Brain pericyte (primary cell): ENCODE data around the gene MROH2B.
A peak's percentile ranks its signal among the peaks of the same experiment; 100 is the strongest.

Experiments used
- DNase-seq: peaks from one replicate; pipeline ENCODE4 v3.0.0-alpha.2; 2012; ENCODE audit warnings: low read depth, low spot score

The MROH2B gene

GRCh38 chr5:41071242-41071641 is at the start of gene MROH2B:
TSS of gene MROH2B (minus strand) at chr5:41071342. CDS start at chr5:41070852, 490 bp downstream.
- DNase-seq: no peak

- no peak for DNase-seq
These were observed 49.5 kb upstream of the MROH2B start for GRCh38 chr5:41120600-41120999.

DNA sequence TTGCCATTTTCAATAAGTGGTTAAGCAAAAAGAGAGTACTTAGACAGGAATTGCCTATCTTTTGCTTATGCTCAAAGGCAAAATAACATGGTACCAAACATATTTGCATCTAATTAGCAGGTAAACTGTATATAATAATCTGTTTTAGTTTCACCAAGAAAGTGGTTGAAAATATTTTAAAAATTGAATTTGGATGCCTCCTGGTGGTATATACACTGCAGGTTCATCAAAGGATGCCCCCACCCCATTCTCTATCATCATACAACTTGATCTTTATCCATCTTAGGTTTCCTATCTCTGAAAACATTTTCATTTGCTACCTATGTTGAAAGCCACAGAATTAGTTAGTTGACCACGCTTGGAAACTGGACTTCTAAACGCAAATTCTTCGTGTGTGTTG is 47.0 kb upstream of the MROH2B start:
- DNase-seq: no peak

- peak; percentile 2 for DNase-seq
These were observed 44.1 kb upstream of the MROH2B start for GRCh38 chr5:41115281-41115680.

- DNase-seq: no peak
These were observed 41.6 kb upstream of the MROH2B start for GRCh38 chr5:41112486-41113455.

GRCh38 chr5:41109186-41109585 is 38.0 kb upstream of the MROH2B start:
- no peak for DNase-seq

- no peak for DNase-seq
These were observed 31.2 kb upstream of the MROH2B start for GRCh38 chr5:41102341-41102740.

GRCh38 chr5:41097642-41098041 is 26.5 kb upstream of the MROH2B start:
- no peak for DNase-seq

DNA sequence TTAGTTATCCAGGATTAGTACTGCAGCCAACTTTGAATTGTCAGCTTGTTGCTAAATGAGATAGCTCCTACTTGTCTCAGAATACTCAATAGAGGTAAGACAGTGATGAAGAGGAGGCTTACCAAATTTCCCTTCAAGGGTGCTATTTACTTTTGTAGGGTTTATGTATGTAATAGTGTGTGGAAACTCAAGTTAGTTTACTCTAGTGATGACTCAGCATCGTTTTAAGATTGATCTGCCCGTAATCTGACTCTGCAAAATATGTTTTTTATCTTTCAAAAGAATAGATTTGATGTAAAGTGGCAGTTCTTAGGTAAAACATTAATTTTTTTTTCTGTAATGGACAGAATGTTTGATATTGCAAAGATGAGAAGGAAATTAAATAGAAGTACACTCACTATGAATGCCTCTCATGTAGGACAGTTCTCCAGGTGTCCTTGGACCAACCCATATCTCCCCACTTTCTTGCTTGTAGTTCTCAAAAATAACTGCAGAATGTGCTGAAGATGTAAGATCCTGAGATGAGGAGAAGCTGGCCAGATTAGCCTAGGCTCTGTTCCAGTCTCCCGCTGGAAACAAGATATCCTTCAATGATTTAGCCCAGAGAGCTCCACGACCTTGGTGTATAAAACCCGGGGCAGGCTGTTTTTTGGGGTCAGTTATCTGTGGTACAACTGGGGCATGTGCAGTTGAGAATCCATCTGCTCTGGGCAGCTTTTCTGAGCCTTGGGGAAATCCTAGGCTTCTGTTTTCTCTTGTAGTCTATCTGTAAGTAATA is 24.4 kb upstream of the MROH2B start:
- no peak for DNase-seq

GRCh38 chr5:41094871-41095270 is 23.7 kb upstream of the MROH2B start:
- no peak for DNase-seq

- no peak for DNase-seq
These were observed 22.7 kb upstream of the MROH2B start for GRCh38 chr5:41093803-41094202.

DNA sequence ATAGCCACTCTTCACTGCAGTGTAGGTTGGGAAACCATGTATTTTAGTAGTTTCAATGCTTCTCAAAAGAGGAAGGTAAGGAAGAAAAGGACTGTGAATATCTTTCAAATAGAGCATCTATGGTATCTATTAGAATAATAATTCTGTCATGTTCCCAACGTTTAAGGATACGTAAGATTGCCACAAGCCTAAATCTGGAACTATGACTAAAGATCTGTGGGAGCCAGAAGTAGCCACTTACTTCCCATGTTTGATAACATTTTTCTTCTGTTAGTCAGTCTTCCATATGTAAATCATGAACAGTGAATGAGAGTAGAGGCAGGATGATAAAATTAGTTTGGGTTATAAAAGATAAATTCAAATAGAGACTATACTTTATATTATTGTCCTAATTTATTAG is 16.3 kb upstream of the MROH2B start:
- no peak for DNase-seq

- DNase-seq: no peak
These were observed 12.2 kb upstream of the MROH2B start for GRCh38 chr5:41083306-41083705.

- no peak for DNase-seq
These were observed 833 bp upstream of the MROH2B start for GRCh38 chr5:41071975-41072374.

GRCh38 chr5:41067714-41068568 is 3.2 kb downstream of the MROH2B start:
- DNase-seq: no peak

- DNase-seq: no peak
These were observed 5.3 kb downstream of the MROH2B start for GRCh38 chr5:41065691-41066335.

- no peak for DNase-seq
These were observed 13.2 kb downstream of the MROH2B start for GRCh38 chr5:41057940-41058339.

- no peak for DNase-seq
These were observed 13.9 kb downstream of the MROH2B start for GRCh38 chr5:41057231-41057630.

GRCh38 chr5:41048986-41049385 is 22.2 kb downstream of the MROH2B start:
- DNase-seq: no peak

- DNase-seq: no peak
These were observed 27.9 kb downstream of the MROH2B start for GRCh38 chr5:41043109-41043747.

GRCh38 chr5:41032973-41033372 is 38.2 kb downstream of the MROH2B start:
- no peak for DNase-seq
